ENCODE data around the gene GPR6. TPM values are rescaled to one million over a fixed set of nuclear protein-coding genes. Genes with fewer than 3 reads are reported as not detected.

The GPR6 gene
- total and polyA plus RNA-seq, 9 of the 15 experiments (the other 6 are each of a cell fraction or from before 2014, with no cell fraction given) = not detected

- no peak for TF ChIP-seq TRIM25 (IDR thresholded peaks at IDR 0.05; ENCODE audit: borderline replicate concordance)
These were observed 20.2 kb downstream of the GPR6 start (continued) for GRCh38 chr6:109998159-109998785.

GRCh38 chr6:109999740-110000139 lies 21.6 kb downstream of the GPR6 start:
- Histone ChIP-seq H3K4me3 (no peak overlapping the region), H3K27ac (ENCODE audit: extremely low read depth, low read depth, low read length) (no peak overlapping the region), H3K9ac (ENCODE audit: insufficient read depth in 1 of 2, low read depth in 2 of 2, low read length in 2 of 2) (no peak overlapping the region), H4K20me1 (replicated peaks; ENCODE audit: control insufficient read depth, insufficient read depth, low read length) (no peaks in the 10 kb centered on the region), H3K27me3 (ENCODE audit: control insufficient read depth in 2 of 2, insufficient read depth in 2 of 2, low read length in 2 of 2) (no peaks in the 10 kb centered on the region), H3K36me3 (ENCODE audit: control insufficient read depth, insufficient read depth, low read length) (no peaks in the 10 kb centered on the region), H3K79me2 (ENCODE audit: control insufficient read depth, insufficient read depth, low read length) (no peaks in the 10 kb centered on the region), H2AFZ (ENCODE audit: low read depth, low read length) (no peak overlapping the region), H3K4me1 (replicated peaks in 1 of 2; ENCODE audit: control insufficient read depth in 2 of 2, insufficient read depth in 2 of 2, low read length in 2 of 2) (no peaks in the 10 kb centered on the region), H3K9me3 (replicated peaks; ENCODE audit: control insufficient read depth, insufficient read depth, low read depth, low read length) (no peaks in the 10 kb centered on the region), H3K9me1 (ENCODE audit: control insufficient read depth, insufficient read depth, low read length) (no peaks in the 10 kb centered on the region), H3K4me2 (ENCODE audit: insufficient read depth, low read length) (no peak overlapping the region)
- TF ChIP-seq SLC30A9 (CRISPR knock-in tag; IDR thresholded peaks at IDR 0.05) (no peak), ZFP91 (CRISPR knock-in tag; IDR thresholded peaks at IDR 0.05) (no peak), PTBP1 (IDR thresholded peaks at IDR 0.05; ENCODE audit: low read depth, low read length) (no peak), CTCFL (IDR thresholded peaks at IDR 0.05; ENCODE audit: borderline replicate concordance, insufficient read depth, low read depth, low read length, poor library complexity, severe bottlenecking) (no peak)
- intact Hi-C loops (cut with micrococcal nuclease) (no loop called here), in situ Hi-C loops (cut with MboI) (no loop called here)
- CTCF ChIA-PET (ENCODE audit: low intra/inter-chr PET ratio) = no interaction called here
- no TSS peak for BruUV-seq (replicated peaks)
- DNase-seq (ENCODE audit: extremely low read depth in 1 of 4, low spot score in 3 of 4) (no peak), FAIRE-seq (no peak), ATAC-seq (no peak)
- WGBS (ENCODE audit: insufficient coverage, low coverage, missing lambda C conversion rate) = 0% methylated on average over 3 of the region's 3 CpGs
- POLR2A ChIA-PET = no interaction called here
